ENCODE results near the gene LARP4B. TPM values are rescaled to one million over a fixed set of nuclear protein-coding genes. Genes with fewer than 3 reads are reported as not detected.

LARP4B gene
- total and polyA plus RNA-seq, 2 experiments from 2014 or later: 18.3 to 52.3 TPM

DNA sequence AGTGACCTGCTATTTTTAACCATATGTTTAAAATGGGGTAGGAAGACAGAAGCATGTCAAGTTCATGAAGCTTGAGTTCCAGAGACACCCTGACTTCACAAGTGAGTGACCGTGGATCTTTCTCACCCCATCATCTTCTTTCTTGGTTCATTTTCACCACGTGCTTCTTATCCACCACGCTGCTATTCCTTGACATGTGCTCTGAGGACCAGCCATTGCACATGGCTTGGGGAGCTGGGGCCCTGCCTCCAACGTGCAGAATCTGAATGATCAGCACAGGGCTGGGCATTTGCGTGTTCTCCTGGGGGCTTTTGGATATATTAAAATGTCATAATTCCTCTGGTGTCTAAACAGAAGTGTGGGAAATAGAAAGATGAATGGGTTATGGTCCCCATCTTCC is 31.7 kb upstream of the LARP4B start:
- Histone ChIP-seq H3K27ac (ENCODE audit: low read depth) (no peak overlapping the region), H3K79me2 (replicated peaks; ENCODE audit: insufficient read depth) (no peaks in the 10 kb centered on the region), H4K20me1 (replicated peaks; ENCODE audit: insufficient read depth) (no peaks in the 10 kb centered on the region), H3F3A (replicated peaks; ENCODE audit: low read depth) (no peaks in the 10 kb centered on the region), H3K4me2 (no peak overlapping the region), H2AFZ (no peak overlapping the region), H3K4me3 (no peak overlapping the region), H3K4me1 (ENCODE audit: insufficient read depth) (no peaks in the 10 kb centered on the region), H3K9me2 (ENCODE audit: insufficient read depth) (no peaks in the 10 kb centered on the region), H3K36me3 (ENCODE audit: insufficient read depth) (no peaks in the 10 kb centered on the region), H3K27me3 (ENCODE audit: insufficient read depth) (no peaks in the 10 kb centered on the region)
- H3K27ac Mint-ChIP-seq: no peak overlapping the region
- peaks cover 17% of the 10 kb centered on the region for H3K27me3 Mint-ChIP-seq (ENCODE audit: insufficient read depth, low read depth, poor library complexity)
- no peak overlapping the region for H3K4me3 Mint-ChIP-seq
- peaks cover 3% of the 10 kb centered on the region for H3K4me1 Mint-ChIP-seq
- no peak for TF ChIP-seq ZNF331 (CRISPR knock-in tag; IDR thresholded peaks at IDR 0.05; ENCODE audit: low read depth)
- TF ChIP-seq, protein P1, sequence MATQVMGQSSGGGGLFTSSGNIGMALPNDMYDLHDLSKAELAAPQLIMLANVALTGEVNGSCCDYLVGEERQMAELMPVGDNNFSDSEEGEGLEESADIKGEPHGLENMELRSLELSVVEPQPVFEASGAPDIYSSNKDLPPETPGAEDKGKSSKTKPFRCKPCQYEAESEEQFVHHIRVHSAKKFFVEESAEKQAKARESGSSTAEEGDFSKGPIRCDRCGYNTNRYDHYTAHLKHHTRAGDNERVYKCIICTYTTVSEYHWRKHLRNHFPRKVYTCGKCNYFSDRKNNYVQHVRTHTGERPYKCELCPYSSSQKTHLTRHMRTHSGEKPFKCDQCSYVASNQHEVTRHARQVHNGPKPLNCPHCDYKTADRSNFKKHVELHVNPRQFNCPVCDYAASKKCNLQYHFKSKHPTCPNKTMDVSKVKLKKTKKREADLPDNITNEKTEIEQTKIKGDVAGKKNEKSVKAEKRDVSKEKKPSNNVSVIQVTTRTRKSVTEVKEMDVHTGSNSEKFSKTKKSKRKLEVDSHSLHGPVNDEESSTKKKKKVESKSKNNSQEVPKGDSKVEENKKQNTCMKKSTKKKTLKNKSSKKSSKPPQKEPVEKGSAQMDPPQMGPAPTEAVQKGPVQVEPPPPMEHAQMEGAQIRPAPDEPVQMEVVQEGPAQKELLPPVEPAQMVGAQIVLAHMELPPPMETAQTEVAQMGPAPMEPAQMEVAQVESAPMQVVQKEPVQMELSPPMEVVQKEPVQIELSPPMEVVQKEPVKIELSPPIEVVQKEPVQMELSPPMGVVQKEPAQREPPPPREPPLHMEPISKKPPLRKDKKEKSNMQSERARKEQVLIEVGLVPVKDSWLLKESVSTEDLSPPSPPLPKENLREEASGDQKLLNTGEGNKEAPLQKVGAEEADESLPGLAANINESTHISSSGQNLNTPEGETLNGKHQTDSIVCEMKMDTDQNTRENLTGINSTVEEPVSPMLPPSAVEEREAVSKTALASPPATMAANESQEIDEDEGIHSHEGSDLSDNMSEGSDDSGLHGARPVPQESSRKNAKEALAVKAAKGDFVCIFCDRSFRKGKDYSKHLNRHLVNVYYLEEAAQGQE (IDR thresholded peaks at IDR 0.05; ENCODE audit: unreplicated experiment): no peak
- TF ChIP-seq JUNB (IDR thresholded peaks at IDR 0.05; ENCODE audit: unreplicated experiment): no peak
- TF ChIP-seq EZH2phosphoT487 (IDR thresholded peaks at IDR 0.05; ENCODE audit: unreplicated experiment): no peak
- no peak for TF ChIP-seq EZH2 (IDR thresholded peaks at IDR 0.05; ENCODE audit: low read depth, unreplicated experiment)
- TF ChIP-seq STAT1 (IDR thresholded peaks at IDR 0.05; ENCODE audit: unreplicated experiment): no peak
- TF ChIP-seq, protein P2, sequence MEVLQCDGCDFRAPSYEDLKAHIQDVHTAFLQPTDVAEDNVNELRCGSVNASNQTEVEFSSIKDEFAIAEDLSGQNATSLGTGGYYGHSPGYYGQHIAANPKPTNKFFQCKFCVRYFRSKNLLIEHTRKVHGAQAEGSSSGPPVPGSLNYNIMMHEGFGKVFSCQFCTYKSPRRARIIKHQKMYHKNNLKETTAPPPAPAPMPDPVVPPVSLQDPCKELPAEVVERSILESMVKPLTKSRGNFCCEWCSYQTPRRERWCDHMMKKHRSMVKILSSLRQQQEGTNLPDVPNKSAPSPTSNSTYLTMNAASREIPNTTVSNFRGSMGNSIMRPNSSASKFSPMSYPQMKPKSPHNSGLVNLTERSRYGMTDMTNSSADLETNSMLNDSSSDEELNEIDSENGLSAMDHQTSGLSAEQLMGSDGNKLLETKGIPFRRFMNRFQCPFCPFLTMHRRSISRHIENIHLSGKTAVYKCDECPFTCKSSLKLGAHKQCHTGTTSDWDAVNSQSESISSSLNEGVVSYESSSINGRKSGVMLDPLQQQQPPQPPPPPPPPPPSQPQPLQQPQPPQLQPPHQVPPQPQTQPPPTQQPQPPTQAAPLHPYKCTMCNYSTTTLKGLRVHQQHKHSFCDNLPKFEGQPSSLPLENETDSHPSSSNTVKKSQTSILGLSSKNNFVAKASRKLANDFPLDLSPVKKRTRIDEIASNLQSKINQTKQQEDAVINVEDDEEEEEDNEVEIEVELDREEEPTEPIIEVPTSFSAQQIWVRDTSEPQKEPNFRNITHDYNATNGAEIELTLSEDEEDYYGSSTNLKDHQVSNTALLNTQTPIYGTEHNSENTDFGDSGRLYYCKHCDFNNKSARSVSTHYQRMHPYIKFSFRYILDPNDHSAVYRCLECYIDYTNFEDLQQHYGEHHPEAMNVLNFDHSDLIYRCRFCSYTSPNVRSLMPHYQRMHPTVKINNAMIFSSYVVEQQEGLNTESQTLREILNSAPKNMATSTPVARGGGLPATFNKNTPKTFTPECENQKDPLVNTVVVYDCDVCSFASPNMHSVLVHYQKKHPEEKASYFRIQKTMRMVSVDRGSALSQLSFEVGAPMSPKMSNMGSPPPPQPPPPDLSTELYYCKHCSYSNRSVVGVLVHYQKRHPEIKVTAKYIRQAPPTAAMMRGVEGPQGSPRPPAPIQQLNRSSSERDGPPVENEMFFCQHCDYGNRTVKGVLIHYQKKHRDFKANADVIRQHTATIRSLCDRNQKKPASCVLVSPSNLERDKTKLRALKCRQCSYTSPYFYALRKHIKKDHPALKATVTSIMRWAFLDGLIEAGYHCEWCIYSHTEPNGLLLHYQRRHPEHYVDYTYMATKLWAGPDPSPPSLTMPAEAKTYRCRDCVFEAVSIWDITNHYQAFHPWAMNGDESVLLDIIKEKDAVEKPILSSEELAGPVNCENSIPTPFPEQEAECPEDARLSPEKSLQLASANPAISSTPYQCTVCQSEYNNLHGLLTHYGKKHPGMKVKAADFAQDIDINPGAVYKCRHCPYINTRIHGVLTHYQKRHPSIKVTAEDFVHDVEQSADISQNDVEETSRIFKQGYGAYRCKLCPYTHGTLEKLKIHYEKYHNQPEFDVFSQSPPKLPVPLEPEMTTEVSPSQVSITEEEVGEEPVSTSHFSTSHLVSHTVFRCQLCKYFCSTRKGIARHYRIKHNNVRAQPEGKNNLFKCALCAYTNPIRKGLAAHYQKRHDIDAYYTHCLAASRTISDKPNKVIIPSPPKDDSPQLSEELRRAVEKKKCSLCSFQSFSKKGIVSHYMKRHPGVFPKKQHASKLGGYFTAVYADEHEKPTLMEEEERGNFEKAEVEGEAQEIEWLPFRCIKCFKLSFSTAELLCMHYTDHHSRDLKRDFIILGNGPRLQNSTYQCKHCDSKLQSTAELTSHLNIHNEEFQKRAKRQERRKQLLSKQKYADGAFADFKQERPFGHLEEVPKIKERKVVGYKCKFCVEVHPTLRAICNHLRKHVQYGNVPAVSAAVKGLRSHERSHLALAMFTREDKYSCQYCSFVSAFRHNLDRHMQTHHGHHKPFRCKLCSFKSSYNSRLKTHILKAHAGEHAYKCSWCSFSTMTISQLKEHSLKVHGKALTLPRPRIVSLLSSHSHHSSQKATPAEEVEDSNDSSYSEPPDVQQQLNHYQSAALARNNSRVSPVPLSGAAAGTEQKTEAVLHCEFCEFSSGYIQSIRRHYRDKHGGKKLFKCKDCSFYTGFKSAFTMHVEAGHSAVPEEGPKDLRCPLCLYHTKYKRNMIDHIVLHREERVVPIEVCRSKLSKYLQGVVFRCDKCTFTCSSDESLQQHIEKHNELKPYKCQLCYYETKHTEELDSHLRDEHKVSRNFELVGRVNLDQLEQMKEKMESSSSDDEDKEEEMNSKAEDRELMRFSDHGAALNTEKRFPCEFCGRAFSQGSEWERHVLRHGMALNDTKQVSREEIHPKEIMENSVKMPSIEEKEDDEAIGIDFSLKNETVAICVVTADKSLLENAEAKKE (CRISPR knock-in tag; IDR thresholded peaks at IDR 0.05): no peak
- no peak for TF ChIP-seq ZNF114 (CRISPR knock-in tag; IDR thresholded peaks at IDR 0.05)
- TF ChIP-seq, protein P3, sequence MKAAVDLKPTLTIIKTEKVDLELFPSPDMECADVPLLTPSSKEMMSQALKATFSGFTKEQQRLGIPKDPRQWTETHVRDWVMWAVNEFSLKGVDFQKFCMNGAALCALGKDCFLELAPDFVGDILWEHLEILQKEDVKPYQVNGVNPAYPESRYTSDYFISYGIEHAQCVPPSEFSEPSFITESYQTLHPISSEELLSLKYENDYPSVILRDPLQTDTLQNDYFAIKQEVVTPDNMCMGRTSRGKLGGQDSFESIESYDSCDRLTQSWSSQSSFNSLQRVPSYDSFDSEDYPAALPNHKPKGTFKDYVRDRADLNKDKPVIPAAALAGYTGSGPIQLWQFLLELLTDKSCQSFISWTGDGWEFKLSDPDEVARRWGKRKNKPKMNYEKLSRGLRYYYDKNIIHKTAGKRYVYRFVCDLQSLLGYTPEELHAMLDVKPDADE (IDR thresholded peaks at IDR 0.05): no peak
- TF ChIP-seq, protein P4, sequence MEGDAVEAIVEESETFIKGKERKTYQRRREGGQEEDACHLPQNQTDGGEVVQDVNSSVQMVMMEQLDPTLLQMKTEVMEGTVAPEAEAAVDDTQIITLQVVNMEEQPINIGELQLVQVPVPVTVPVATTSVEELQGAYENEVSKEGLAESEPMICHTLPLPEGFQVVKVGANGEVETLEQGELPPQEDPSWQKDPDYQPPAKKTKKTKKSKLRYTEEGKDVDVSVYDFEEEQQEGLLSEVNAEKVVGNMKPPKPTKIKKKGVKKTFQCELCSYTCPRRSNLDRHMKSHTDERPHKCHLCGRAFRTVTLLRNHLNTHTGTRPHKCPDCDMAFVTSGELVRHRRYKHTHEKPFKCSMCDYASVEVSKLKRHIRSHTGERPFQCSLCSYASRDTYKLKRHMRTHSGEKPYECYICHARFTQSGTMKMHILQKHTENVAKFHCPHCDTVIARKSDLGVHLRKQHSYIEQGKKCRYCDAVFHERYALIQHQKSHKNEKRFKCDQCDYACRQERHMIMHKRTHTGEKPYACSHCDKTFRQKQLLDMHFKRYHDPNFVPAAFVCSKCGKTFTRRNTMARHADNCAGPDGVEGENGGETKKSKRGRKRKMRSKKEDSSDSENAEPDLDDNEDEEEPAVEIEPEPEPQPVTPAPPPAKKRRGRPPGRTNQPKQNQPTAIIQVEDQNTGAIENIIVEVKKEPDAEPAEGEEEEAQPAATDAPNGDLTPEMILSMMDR (conservative IDR thresholded peaks at IDR 0.05; ENCODE audit: low read depth in 2 of 2): no peak
- no peak for TF ChIP-seq POLR2AphosphoS5 (IDR thresholded peaks at IDR 0.05; ENCODE audit: low read depth)
- TF ChIP-seq NANOG (IDR thresholded peaks at IDR 0.05; ENCODE audit: borderline replicate concordance): no peak
- no peak for TF ChIP-seq CREB1 (CRISPR knock-in tag; IDR thresholded peaks at IDR 0.05; ENCODE audit: low read depth)
- no peak for ATAC-seq
- H3K36me3 Mint-ChIP-seq (ENCODE audit: low read depth): no peaks in the 10 kb centered on the region; the same call in 2 of the 3 replicates
- H3K9me3 Mint-ChIP-seq: no peaks in the 10 kb centered on the region; the same call in 1 of the 3 replicates
- DNase-seq (ENCODE audit: low spot score): no peak
